K562 (cell line): Measurements from ENCODE around the gene DDX55.

Experiments used
- CHD7 ChIP-seq: fragments of 200-600 bp; sonication (generic); IDR thresholded peaks from one replicate; pipeline ENCODE4 v1.6.1; 2012; ENCODE audit warnings: mild to moderate bottlenecking, low read depth, low read length, inconsistent platforms
- GTF2F1 ChIP-seq: IDR thresholded peaks from 2 replicates; pipeline ENCODE4 v1.6.1; 2011; ENCODE audit warnings: low read depth, low read length, improper control_type of control experiment
- IFI16 ChIP-seq: fragments of 250-450 bp; sonication (Bioruptor Pico); IDR thresholded peaks from 2 replicates; pipeline ENCODE4 v2.1.2; 2022; ENCODE audit warnings: mild to moderate bottlenecking, inconsistent platforms
- POLR2AphosphoS5 ChIP-seq: IDR thresholded peaks from 2 replicates; pipeline ENCODE4 v1.6.1; 2011; ENCODE audit warnings: mild to moderate bottlenecking, low read depth, low read length, moderate library complexity; ENCODE audit not compliant: control insufficient read depth, insufficient read depth
- TBL1XR1 ChIP-seq, 2 experiments: IDR thresholded peaks; 2 replicates each; pipeline ENCODE4 v1.6.1; 2012; ENCODE audit warnings: improper control_type of control experiment in 2 of 2, low read length in 2 of 2, mild to moderate bottlenecking in 1 of 2

- TF ChIP-seq GTF2F1: no peak
- TF ChIP-seq POLR2AphosphoS5: no peak
- no peak for TF ChIP-seq TBL1XR1 (IDR thresholded peaks at IDR 0.05; ENCODE audit: low read length in 2 of 2)
- no peak for TF ChIP-seq IFI16
- no peak for TF ChIP-seq CHD7
Observed at GRCh38 chr12:123648401-123648800, 46.5 kb downstream of the DDX55 start.
